GM21737 (cell line): Measurements from ENCODE around the gene PHACTR3.
"Not testable (repeated sequence)": the region's sequence is repeated elsewhere in the genome, so short reads cannot be mapped to it uniquely, and the experiment has no call there.

Experiments
- ATAC-seq: cut with Tn5 transposase; IDR thresholded peaks from one replicate; pipeline ENCODE4 v1.9.1; 2021; ENCODE audit warnings: mild to moderate bottlenecking, moderate library complexity; ENCODE audit not compliant: unreplicated experiment

The PHACTR3 gene

DNA sequence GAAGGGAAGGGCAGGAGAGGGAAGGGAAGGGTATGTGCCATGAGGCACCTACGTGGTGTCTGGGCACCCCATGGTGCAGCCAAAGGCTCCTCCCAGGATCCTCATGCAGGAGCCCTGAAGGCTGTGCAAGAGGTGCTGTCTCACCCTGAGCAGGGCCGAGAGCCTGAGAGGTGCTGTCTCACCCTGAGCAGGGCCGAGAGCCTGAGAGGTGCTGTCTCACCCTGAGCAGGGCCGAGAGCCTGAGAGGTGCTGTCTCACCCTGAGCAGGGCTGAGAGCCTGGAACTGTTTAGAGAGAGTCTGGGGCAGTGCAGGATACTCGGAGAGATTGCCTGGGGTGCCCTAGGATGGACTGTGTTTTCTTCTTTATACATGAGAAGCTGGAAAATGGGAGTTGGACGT, 14.2 kb downstream of the PHACTR3 start:
- not testable (repeated sequence) for ATAC-seq

GRCh38 chr20:59620860-59621505, 16.6 kb downstream of the PHACTR3 start:
- no peak for ATAC-seq

DNA sequence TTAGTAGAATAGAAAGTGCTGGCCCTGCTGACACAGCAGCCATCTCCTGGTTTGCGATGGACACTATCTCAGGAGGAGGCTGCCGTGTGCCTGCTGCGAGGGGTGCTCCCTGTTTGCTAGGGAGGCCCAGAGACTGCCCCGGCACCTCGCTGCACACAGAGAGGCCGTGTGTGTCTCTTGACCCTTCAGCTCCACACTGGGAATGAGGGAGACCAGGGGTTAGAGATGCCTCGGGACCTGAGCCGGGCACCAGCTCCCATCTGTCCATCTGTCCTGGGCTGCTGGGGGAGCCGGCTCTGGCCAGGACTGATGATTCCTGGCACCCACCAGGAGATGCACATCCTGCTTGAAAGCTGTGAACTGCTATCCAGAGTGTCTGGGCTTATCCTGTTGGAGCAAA, 18.2 kb downstream of the PHACTR3 start:
- no peak for ATAC-seq

DNA sequence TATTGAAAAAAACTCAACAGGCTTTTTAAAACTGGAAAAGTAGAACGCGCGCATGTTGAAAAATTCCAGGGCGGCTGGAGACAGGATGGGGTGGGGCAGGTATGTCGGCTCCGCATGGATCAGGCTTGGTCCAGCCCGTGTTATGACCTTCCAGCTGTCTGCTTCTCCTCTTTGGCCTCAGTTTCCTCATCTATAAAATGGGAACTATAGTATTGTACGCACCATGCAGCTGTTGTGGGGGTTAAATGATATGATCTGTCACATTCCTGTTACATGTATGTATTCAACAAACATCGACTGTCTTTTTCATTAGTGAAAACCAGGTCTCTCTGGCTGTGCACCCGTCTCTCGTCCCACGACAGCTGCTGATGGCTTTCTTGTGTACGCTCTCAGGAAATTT, 18.8 kb downstream of the PHACTR3 start:
- ATAC-seq: no peak

GRCh38 chr20:59623583-59623982, 19.2 kb downstream of the PHACTR3 start:
- ATAC-seq: no peak

GRCh38 chr20:59624401-59624800, 20.1 kb downstream of the PHACTR3 start:
- ATAC-seq: no peak

- no peak for ATAC-seq
These were observed 21.0 kb downstream of the PHACTR3 start for GRCh38 chr20:59625214-59625922.

GRCh38 chr20:59627298-59627697, 23.0 kb downstream of the PHACTR3 start:
- no peak for ATAC-seq

DNA sequence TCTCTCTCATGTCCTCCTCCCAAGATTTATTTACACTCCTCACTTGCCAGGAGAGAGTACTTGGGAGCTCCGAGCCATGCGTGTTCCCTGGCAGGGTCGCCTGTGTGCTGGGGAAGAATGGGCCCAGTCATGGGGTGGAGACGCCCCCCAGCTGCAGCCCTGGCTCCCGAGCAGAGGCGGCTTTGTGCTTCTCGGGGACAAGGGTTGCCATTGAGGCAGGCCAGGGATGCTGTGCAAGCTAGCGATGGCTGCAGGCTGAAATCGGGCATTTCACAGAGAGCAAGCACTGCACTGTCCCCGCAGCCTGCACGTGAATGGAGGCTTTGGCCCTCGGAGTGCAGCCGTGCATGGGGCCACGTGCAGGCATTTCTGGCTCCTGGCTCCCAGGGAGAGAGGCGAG, 23.8 kb downstream of the PHACTR3 start:
- ATAC-seq: no peak

GRCh38 chr20:59629141-59630045, 25.1 kb downstream of the PHACTR3 start:
- ATAC-seq: no peak

DNA sequence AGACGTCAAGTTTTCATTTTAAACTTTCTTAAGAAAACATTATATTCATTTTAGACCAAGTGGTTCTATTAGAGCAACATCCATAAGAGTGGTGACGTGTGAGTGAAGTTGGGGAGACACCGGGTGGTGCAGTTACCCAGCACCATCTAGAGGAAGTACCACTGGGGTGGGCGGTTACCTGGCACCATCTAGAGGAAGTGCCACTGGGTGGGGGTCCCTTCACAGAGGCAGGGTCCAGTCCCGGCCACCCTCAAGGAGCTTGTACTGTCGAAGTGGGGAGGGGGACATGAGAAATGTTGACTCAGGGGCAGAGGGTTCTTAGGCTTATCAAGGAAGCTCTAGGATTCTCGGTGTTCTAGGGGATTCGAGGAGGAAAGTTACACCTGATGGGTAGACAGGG, 26.2 kb downstream of the PHACTR3 start:
- no peak for ATAC-seq

DNA sequence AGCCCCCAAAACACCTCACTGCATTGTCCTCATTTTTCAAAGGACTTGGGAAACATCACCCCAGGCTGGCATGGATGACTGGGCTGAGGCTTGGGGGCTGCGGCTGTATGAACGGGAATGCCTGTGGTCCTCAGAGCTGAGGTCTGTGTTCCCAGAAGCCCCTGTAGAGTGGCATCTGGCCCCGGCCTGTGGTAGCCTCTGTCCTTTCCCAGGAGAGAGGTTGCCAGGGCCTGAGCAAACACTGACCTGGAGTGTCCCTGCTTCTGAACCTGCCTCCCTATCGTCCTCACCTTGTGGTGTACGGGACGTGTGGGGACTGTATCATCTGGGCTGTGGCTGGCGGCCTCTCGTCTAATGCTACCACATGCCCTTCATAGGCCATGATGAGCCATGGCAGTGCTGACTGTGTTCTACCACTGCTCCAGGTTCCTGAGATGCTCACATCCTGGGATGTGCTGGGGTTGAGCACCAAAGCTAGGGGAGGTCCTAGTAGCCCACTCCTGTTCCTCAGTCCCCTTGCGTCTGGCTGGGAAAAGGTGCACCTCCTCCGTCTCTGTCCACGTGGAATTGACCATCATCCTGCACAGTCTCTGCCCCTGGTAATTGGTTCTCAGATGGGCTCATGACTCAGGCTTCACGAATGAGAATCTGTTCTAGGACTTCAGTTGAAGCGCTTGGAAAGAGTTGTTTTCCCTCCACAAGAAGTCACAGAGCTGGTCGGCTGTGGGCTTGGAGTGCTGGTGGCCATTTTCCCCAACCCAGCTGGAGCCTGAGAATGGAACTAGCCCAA, 27.6 kb downstream of the PHACTR3 start:
- no peak for ATAC-seq

DNA sequence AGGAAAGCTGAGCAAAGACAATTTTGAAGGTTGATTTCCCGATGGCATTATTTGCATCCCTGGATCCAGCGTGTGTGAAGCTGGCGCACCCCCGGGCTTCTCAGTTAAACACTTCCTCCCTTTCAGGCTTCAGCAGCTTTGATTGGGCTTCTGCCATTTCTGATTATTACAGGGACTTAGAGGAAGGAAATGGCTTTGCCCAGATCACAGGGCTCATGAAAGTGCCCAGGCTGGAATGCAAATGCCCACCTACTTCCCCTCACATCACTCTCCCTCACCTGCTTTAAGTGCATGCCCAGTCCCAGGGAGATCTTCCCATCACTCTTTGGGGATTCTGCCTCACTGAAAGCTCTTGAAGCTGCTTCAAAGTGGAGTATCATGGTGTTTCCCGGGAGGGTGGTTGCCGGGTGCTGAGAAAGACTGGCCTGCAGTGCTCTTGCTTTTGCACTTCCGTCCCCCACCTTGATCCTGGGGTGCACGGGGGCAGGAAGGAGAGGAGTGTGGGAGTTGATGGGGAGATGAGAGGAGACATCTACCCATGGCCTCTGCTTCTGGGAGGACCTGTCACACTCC, 28.3 kb downstream of the PHACTR3 start:
- ATAC-seq: no peak

DNA sequence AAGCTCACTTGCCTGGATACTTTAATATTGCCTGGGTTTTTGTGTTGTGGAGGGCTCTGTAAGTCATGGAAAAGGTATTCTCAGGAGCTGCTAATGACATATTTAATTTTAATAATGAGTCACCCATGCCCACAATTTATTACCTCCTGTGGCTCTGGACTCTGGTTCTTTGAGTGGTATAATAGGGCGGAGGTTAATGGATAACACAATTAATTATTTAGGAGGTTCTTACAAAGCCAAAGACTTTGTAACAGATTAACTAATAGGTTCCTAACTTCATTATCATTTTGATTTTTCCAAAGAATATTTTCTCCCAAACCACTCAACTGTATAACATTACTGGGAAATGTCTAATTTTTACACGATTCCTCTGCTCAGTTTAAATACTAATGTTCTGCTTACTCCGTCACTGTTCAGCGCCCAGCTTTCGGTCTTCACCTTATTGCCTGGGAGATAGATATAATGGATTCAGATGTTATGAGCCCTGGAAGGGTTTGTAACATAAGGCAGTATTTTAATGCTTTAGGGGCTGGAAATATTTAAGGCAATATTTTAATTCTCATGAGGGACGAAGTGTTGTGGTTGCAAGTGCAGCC, 29.4 kb downstream of the PHACTR3 start:
- ATAC-seq: no peak

DNA sequence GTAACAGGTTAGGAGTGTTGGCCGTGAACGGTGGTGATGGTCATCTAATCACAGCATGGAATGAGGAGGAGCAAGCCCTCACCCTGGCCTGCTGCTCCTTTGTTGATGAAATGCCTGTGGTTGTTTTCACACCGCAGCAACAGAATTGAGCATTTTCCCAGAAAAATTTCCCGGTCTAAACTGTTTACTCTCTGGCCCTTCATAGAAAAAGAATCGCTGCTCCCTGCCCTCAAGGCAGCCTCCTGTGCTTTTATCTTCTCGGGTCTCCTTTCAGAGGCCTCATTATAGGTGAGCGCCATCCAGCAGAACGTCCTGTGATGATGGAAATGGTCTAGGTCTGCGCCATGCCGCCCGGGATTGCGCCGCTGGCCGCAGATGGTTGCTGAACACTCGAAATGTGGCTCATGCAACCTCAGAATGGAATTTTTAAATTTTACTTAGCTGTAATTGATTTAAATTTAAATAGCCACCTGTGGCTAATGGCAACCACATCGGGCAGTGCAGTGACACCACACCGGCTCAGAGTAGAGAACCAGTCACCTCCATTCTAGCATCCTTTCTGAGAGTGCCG, 30.2 kb downstream of the PHACTR3 start:
- no peak for ATAC-seq

DNA sequence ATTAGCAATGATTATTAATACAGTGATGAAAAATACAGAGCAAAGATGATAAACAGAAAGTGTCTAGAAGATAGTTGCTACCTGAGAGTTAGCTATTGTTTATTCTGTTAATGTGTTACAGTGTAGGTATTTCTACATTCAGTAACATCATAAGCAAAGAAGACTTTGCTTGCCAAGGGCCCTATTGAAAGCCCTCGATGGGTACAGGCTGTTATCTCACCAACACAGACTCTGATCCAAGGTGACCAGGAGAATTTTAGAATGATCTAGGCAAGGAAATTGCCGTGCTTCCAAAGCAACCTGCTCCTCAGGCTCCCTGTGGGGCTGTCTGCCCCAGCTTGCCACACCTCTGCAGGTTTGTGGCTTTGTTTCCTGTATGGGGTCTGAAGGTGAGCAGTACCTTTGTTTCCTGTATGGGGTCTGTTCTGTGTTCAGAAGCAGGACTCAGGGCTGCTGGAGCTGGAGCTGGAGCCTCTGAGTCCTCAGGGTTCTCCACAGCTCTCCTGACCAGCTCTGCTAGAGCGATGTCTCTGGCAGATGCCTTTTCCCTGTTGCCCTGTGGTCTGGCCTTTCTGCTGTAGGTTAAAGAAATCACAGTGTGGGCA, 32.5 kb downstream of the PHACTR3 start:
- no peak for ATAC-seq

DNA sequence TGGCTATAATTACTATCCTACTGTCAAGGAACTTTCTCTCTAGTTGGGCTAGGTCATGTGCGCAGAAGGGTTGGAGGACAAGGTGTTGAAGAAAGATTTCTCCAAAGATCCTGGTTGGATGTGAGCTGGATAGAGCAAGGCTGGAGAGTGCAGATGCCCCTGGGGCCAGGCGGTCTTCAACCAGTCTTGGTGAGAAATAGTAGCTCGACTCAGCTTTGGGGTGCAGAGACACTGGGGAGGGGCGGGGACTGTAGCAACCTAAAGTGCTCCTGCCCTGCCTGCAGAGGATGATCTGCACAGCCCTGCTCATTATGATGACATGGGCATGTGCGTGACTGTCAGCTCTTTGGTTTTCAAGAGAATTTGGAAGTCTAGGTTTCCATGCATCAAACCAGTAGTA, 35.9 kb downstream of the PHACTR3 start:
- no peak for ATAC-seq

GRCh38 chr20:59643615-59644061, 39.3 kb downstream of the PHACTR3 start:
- ATAC-seq: no peak

GRCh38 chr20:59644371-59644939, 40.1 kb downstream of the PHACTR3 start:
- no peak for ATAC-seq
